Measurements from ENCODE around the gene SQOR. TPM values are rescaled to one million over a fixed set of nuclear protein-coding genes. Genes with fewer than 3 reads are reported as not detected.
"Not testable (repeated sequence)": the region's sequence is repeated elsewhere in the genome, so short reads cannot be mapped to it uniquely, and the experiment has no call there.

SQOR gene
- total and polyA plus RNA-seq, 3 experiments from 2014 or later: 95.8 to 105 (median 98.3) TPM

DNA sequence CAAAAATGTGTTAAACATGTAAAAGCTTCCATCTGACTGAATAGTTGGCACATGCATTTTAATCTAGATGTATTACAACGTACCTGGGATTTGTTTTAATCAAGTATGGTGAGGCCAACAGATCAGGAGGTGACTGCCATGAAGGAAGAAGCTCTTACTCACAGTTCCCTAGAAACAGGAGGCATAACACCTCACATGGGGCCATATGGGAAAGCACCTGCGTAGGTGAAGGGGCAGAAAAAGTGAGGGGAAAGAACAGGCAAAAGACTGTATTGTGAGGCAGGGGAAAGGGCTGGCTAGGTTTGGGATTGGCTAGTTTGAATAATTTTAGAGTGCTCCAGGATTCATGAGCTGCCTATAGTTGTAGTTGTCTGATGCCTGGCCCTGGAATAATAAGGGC is 9.6 kb downstream of the SQOR start:
- no peaks in the 10 kb centered on the region for H3K9me3 Mint-ChIP-seq
- no peak overlapping the region for H3K27ac ChIP-seq (ENCODE audit: low read depth, low read length)
- no peaks in the 10 kb centered on the region for H3K36me3 ChIP-seq (ENCODE audit: insufficient read depth, low read length)
- H3K27me3 ChIP-seq (ENCODE audit: insufficient read depth, low read length, poor library complexity, severe bottlenecking): no peaks in the 10 kb centered on the region
- peak overlapping the region in 2 of 7 donors; percentile 36 to 56 for H3K4me3 Mint-ChIP-seq
- ChIA-PET CTCF (no interaction called here), POLR2A (no interaction called here)
- peaks cover 0 to 51% (median 9%) of the 10 kb centered on the region in 3 donors for H3K36me3 Mint-ChIP-seq
- no peak overlapping the region for H3K4me3 ChIP-seq (ENCODE audit: low read length)
- peaks cover 30% of the 10 kb centered on the region for H3K4me1 ChIP-seq (ENCODE audit: insufficient read depth, low read length)
- H3K9me3 ChIP-seq (ENCODE audit: low read length): no peaks in the 10 kb centered on the region
- H3K27me3 Mint-ChIP-seq: no peaks in the 10 kb centered on the region
- H3K4me1 Mint-ChIP-seq: peaks cover 60 to 83% (median 82%) of the 10 kb centered on the region in 3 donors
- DNase-seq: no peak
- H3K27ac Mint-ChIP-seq: peak overlapping the region in 3 of 8 donors; percentile 23 to 56 (median 41)

DNA sequence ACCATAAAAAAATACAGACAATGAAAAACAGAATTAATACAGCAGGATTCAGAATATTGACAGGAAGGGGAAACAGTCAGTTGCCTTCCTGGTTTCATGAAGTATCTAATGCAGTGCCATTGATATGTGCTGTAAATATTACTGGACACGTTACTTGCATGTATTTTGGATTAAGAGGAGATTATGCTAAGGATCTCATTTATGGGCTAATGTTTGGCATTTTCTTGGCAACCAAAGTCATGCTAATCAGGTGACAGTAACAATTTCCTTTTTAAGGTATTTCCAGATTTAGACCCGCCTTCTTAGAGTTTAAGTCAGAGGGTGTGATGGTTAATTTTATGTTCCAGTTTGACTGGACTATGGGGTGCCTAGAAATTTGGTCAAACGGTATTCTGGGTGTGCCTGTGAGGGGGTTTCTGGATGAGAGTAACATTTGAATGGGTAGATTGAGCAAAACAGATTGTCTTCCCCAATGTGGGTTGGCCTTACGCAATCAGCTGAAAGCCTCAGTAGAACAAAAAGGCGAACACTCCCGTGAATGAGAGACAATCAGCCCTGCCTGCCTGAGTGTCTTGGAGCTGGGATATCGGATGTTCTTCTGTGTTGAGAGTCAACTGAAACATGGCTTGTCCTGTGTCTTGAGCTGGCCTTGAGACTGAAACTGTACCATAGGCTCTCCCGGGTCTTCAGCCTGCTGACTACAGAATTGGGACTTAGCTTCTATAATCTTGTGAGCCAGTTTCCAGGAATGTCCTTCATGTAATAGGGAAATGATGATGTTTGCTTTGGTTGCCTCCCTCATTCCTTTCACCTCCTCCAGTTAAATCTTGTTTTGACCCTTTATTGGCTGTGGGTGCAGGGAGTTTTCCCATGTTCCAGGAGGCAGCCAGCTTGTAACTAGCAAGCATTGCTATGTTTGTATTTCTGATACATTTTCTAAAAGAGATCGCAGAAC is 10.5 kb downstream of the SQOR start:
- peaks cover 59 to 83% (median 82%) of the 10 kb centered on the region in 3 donors for H3K4me1 Mint-ChIP-seq
- peaks cover 30% of the 10 kb centered on the region for H3K4me1 ChIP-seq (ENCODE audit: insufficient read depth, low read length)
- H3K4me3 Mint-ChIP-seq: peak overlapping the region in 4 of 7 donors; percentile 14 to 56 (median 38)
- H3K27ac ChIP-seq (ENCODE audit: low read depth, low read length): no peak overlapping the region
- ChIA-PET CTCF (interaction anchor here (1.8 kb wide), 1 partner anchor 10 kb away, joined by 7 read pairs; the partner anchor contains the start of gene SQOR), POLR2A (no interaction called here)
- no peaks in the 10 kb centered on the region for H3K9me3 ChIP-seq (ENCODE audit: low read length)
- H3K9me3 Mint-ChIP-seq: no peaks in the 10 kb centered on the region
- peaks cover 2 to 46% (median 9%) of the 10 kb centered on the region in 3 donors for H3K36me3 Mint-ChIP-seq
- no peaks in the 10 kb centered on the region for H3K27me3 Mint-ChIP-seq
- H3K36me3 ChIP-seq (ENCODE audit: insufficient read depth, low read length): no peaks in the 10 kb centered on the region
- H3K27me3 ChIP-seq (ENCODE audit: insufficient read depth, low read length, poor library complexity, severe bottlenecking): no peaks in the 10 kb centered on the region
- H3K27ac Mint-ChIP-seq: peak overlapping the region in 5 of 8 donors; percentile 7 to 70 (median 31)
- no peak overlapping the region for H3K4me3 ChIP-seq (ENCODE audit: low read length)
- DNase-seq: no peak

DNA sequence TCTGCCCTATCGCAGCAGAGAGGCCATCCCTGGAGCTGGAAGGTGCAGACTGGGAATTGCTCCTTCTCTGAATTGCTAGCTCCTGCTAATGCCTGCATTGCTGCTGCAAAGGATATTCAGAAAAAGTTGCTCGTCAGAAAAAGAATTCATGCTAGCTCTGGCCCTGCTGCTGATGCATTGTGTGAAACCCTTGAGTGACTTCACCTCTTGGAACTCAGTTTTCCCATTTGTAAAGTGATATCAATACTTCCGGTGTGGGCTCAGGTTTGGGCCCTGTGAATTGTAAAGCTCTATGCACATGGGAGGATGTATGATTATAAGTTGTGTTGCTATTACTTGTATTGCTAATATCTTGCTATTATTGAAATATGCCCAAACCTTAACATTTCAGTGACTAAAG is 11.4 kb downstream of the SQOR start:
- Mint-ChIP-seq H3K4me3 (peak overlapping the region in 2 of 7 donors; percentile 16 to 30), H3K4me1 (peaks cover 61 to 79% (median 77%) of the 10 kb centered on the region in 3 donors), H3K27ac (peak overlapping the region in 3 of 8 donors; percentile 30 to 69 (median 59)), H3K36me3 (peaks cover 6 to 43% (median 12%) of the 10 kb centered on the region in 3 donors), H3K27me3 (no peaks in the 10 kb centered on the region), H3K9me3 (no peaks in the 10 kb centered on the region)
- POLR2A ChIA-PET: no interaction called here
- no peaks in the 10 kb centered on the region for H3K27me3 ChIP-seq (ENCODE audit: insufficient read depth, low read length, poor library complexity, severe bottlenecking)
- H3K27ac ChIP-seq (ENCODE audit: low read depth, low read length): no peak overlapping the region
- DNase-seq: no peak
- H3K36me3 ChIP-seq (ENCODE audit: insufficient read depth, low read length): no peaks in the 10 kb centered on the region
- CTCF ChIA-PET: interaction anchor here (0.8 to 1.8 kb wide), 2 partner anchors 9 to 11 kb away, joined by 3 to 7 read pairs; partner anchors contain the start of gene SQOR
- no peaks in the 10 kb centered on the region for H3K9me3 ChIP-seq (ENCODE audit: low read length)
- no peak overlapping the region for H3K4me3 ChIP-seq (ENCODE audit: low read length)
- peaks cover 30% of the 10 kb centered on the region for H3K4me1 ChIP-seq (ENCODE audit: insufficient read depth, low read length)

DNA sequence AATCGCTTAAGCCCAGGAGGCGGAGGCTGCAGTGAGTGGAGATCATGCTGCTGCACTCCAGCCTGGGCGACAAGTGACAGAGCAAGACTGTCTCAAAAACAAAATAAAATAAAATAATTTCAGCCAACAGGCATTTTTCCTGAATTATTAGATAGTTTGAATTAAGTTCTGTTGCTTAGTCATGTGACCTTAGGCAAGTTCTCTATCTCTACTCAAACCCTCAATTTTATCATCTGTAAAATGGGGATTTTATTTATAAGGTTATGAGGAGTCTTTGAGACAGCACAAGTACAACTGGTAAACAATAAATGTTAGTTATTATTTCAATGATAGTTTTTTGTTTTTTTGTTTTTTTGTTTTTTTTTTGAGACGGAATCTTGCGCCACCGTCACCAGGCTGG is 13.0 kb downstream of the SQOR start:
- Histone ChIP-seq H3K36me3 (ENCODE audit: insufficient read depth, low read length) (no peaks in the 10 kb centered on the region), H3K4me1 (ENCODE audit: insufficient read depth, low read length) (peaks cover 30% of the 10 kb centered on the region), H3K27me3 (ENCODE audit: insufficient read depth, low read length, poor library complexity, severe bottlenecking) (no peaks in the 10 kb centered on the region), H3K27ac (ENCODE audit: low read depth, low read length) (no peak overlapping the region), H3K9me3 (ENCODE audit: low read length) (no peaks in the 10 kb centered on the region), H3K4me3 (ENCODE audit: low read length) (no peak overlapping the region)
- Mint-ChIP-seq H3K4me1 (peaks cover 59 to 73% (median 72%) of the 10 kb centered on the region in 3 donors), H3K4me3 (no peak overlapping the region), H3K27ac (no peak overlapping the region), H3K36me3 (peaks cover 6 to 31% (median 10%) of the 10 kb centered on the region in 3 donors), H3K9me3 (no peaks in the 10 kb centered on the region), H3K27me3 (no peaks in the 10 kb centered on the region)
- ChIA-PET POLR2A (interaction anchor here (0.6 kb wide), 1 partner anchor 18 kb away, joined by 3 read pairs; no protein-coding TSS in a partner anchor), CTCF (no interaction called here)
- DNase-seq: no peak

DNA sequence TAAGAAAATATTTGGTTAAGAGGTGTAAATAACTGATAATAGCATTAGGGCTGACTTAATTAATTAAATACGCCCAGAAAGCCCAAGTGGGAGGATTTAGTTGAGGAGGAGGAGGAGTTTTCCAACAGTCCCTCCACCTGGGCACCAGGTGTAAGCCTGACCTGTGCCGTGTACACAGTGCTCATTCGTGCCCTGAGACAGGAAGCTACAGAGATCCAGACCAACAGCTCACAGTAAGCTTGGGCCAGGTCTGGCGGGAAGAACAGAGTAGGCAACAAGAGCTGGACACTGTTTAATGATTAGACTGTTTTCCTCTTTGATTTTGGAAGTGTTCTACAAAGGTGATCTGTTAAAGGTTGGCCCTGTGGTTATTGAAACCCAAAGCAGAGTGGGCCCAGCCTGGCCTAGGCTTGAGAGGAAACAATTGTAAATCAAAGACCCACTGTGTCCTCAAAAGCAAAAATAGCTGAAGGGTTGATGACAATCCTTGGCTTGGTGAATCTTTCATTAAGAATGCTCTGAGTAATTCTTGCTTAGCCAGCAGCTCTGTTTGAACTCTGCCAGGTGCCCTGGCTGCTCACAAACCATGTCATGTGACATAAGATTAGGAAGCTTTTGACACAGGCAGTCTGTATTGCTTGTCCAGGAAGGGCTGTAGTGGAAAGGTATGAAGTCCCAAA is 13.8 kb downstream of the SQOR start:
- Mint-ChIP-seq H3K9me3 (no peaks in the 10 kb centered on the region), H3K36me3 (peaks cover 6 to 30% (median 11%) of the 10 kb centered on the region in 3 donors), H3K4me3 (peak overlapping the region in 3 of 7 donors; percentile 6 to 66 (median 32)), H3K27me3 (no peaks in the 10 kb centered on the region), H3K4me1 (peaks cover 64 to 75% (median 74%) of the 10 kb centered on the region in 3 donors), H3K27ac (peak overlapping the region in 6 of 8 donors; percentile 1 to 88 (median 36))
- no peak overlapping the region for H3K27ac ChIP-seq (ENCODE audit: low read depth, low read length)
- H3K9me3 ChIP-seq (ENCODE audit: low read length): no peaks in the 10 kb centered on the region
- peaks cover 38% of the 10 kb centered on the region for H3K4me1 ChIP-seq (ENCODE audit: insufficient read depth, low read length)
- ChIA-PET POLR2A (no interaction called here), CTCF (no interaction called here)
- no peak for DNase-seq
- H3K36me3 ChIP-seq (ENCODE audit: insufficient read depth, low read length): no peaks in the 10 kb centered on the region
- H3K27me3 ChIP-seq (ENCODE audit: insufficient read depth, low read length, poor library complexity, severe bottlenecking): no peaks in the 10 kb centered on the region
- no peak overlapping the region for H3K4me3 ChIP-seq (ENCODE audit: low read length)

DNA sequence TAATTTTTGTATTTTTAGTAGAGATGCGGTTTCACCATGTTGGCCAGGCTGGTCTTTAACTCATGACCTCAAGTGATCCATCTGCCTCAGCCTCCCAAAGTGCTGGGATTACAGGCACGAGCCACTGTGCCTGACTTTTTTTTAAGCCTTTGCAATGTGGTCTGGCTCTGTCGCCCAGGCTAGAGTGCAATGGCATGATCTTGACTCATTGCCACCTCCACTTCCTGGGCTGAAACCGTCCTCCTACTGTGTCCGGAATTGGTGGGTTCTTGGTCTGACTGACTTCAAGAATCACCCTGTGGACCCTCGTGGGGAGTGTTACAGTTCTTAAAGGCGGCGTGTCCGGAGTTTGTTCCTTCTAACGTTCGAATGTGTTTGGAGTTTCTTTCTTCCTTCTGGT is 15.2 kb downstream of the SQOR start:
- Mint-ChIP-seq H3K27ac (peak overlapping the region in 7 of 8 donors; percentile 58 to 77 (median 69)), H3K36me3 (peaks cover 6 to 26% (median 11%) of the 10 kb centered on the region in 3 donors), H3K4me3 (peak overlapping the region; percentile 25 to 74 (median 59)), H3K4me1 (peaks cover 61 to 77% (median 76%) of the 10 kb centered on the region in 3 donors)
- POLR2A ChIA-PET; DNase-seq; H3K27me3 Mint-ChIP-seq; H3K4me3 ChIP-seq (ENCODE audit: low read length); H3K27me3 ChIP-seq (ENCODE audit: insufficient read depth, low read length, poor library complexity, severe bottlenecking); H3K9me3 ChIP-seq (ENCODE audit: low read length); H3K36me3 ChIP-seq (ENCODE audit: insufficient read depth, low read length); CTCF ChIA-PET; H3K27ac ChIP-seq (ENCODE audit: low read depth, low read length); H3K9me3 Mint-ChIP-seq: not testable (repeated sequence)
- peaks cover 33% of the 10 kb centered on the region for H3K4me1 ChIP-seq (ENCODE audit: insufficient read depth, low read length)

DNA sequence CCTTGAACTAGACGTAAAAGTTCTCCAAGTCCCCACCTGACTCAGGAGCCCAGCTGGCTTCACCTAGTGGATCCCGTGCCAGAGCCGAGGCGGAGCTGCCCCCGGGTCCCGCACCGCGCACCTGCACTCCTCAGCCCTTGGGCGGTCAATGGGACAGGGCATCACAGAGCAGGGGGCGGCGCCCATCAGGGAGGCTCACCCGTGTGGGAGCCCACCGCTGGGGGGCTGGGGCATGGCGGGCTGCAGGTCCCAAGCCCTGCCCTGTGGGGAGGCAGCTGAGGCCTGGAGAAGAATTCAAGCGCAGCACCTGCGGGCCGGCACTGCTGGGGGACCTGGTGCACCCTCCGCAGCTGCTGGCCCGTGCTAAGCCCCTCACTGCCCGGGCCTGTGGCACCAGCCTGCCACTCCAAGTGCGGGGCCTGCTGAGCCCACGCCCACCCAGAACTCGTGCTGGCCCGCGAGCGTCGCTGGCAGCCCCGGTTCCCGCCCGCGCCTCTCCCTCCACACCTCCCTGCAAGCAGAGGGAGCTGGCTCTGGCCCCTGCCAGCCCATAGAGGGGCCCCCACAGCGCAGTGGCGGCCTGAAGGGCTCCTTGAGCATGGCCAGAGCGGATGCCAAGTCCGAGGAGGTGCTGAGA is 16.2 kb downstream of the SQOR start:
- peak overlapping the region in 2 of 8 donors; percentile 33 to 71 for H3K27ac Mint-ChIP-seq
- Histone ChIP-seq H3K9me3 (ENCODE audit: low read length) (no peaks in the 10 kb centered on the region), H3K4me1 (ENCODE audit: insufficient read depth, low read length) (peaks cover 24% of the 10 kb centered on the region), H3K27ac (ENCODE audit: low read depth, low read length) (no peak overlapping the region), H3K4me3 (ENCODE audit: low read length) (no peak overlapping the region), H3K36me3 (ENCODE audit: insufficient read depth, low read length) (no peaks in the 10 kb centered on the region), H3K27me3 (ENCODE audit: insufficient read depth, low read length, poor library complexity, severe bottlenecking) (no peaks in the 10 kb centered on the region)
- CTCF ChIA-PET: no interaction called here
- H3K36me3 Mint-ChIP-seq: peaks cover 6 to 22% (median 11%) of the 10 kb centered on the region in 3 donors
- H3K4me3 Mint-ChIP-seq: peak overlapping the region in 1 of 7 donors; percentile 72
- DNase-seq: no peak
- no peaks in the 10 kb centered on the region for H3K27me3 Mint-ChIP-seq
- no peaks in the 10 kb centered on the region for H3K9me3 Mint-ChIP-seq
- POLR2A ChIA-PET: no interaction called here
- H3K4me1 Mint-ChIP-seq: peaks cover 57 to 71% (median 69%) of the 10 kb centered on the region in 3 donors

All from CD8-positive, alpha-beta memory T cell (primary cell).